Breast epithelium (tissue), 4 donors: ENCODE results near the gene CYP1B1. TPM values are rescaled to one million over a fixed set of nuclear protein-coding genes. Genes with fewer than 3 reads are reported as not detected.

Experiments used
- DNase-seq, 2 donors: peaks; one replicate each; pipeline ENCODE4 v3.0.0-alpha.2; 2019; ENCODE audit warnings: low spot score in 2 of 2
- H3K27ac ChIP-seq, 2 donors: fragments of 200-600 bp; sonication (generic) in 1 of 2; one replicate each; pipeline ENCODE4 v1.5.1; 2016 to 2019; ENCODE audit warnings: mild to moderate bottlenecking in 1 of 2
- H3K27me3 ChIP-seq, 2 donors: fragments of 200-600 bp; sonication (generic) in 1 of 2; one replicate each; pipeline versions ENCODE4 v1.5.1 to v1.6.0; 2017 to 2019; ENCODE audit warnings: control low read depth in 1 of 2, mild to moderate bottlenecking in 1 of 2
- H3K36me3 ChIP-seq: fragments of 200-600 bp; one replicate; pipeline ENCODE4 v1.5.1; 2019
- H3K4me1 ChIP-seq, 2 donors: fragments of 200-600 bp; sonication (generic); one replicate each; pipeline ENCODE4 v1.5.1; 2016 to 2019; ENCODE audit warnings: control low read depth in 1 of 2
- H3K4me3 ChIP-seq, 3 donors: fragments of 200-600 bp; sonication (generic); 1 replicate in 2 of 3; 2 replicates in 1 of 3; pipeline ENCODE4 v1.5.1; 2016 to 2019; ENCODE audit warnings: mild to moderate bottlenecking in 3 of 3, moderate library complexity in 2 of 3
- H3K9me3 ChIP-seq, 2 donors: fragments of 200-600 bp; sonication (generic) in 1 of 2; one replicate each; pipeline ENCODE4 v1.5.1; 2016 to 2019; ENCODE audit warnings: control low read depth in 1 of 2
- CTCF ChIP-seq, 3 donors: fragments of 450-650 bp; IDR thresholded peaks; one replicate each; pipeline ENCODE4 v1.5.1; 2016 to 2017; ENCODE audit warnings: antibody characterized with exemption in 3 of 3, mild to moderate bottlenecking in 3 of 3, moderate library complexity in 3 of 3
- POLR2A ChIP-seq: fragments of 450-650 bp; IDR thresholded peaks from one replicate; pipeline ENCODE4 v1.6.1; 2016; ENCODE audit warnings: antibody characterized with exemption, mild to moderate bottlenecking, moderate library complexity
- POLR2AphosphoS5 ChIP-seq, 3 donors: sonication (generic); formaldehyde crosslinking; IDR thresholded peaks; one replicate each; pipeline ENCODE4 v1.6.1; 2017; ENCODE audit warnings: antibody characterized with exemption in 3 of 3
- intact Hi-C: fragments of 100-400 bp; cut with DNase I; formaldehyde crosslinking; loops from one replicate; pipeline ENCODE4 v1.15.1; 2023; ENCODE audit warnings: low total_unique reads
- total RNA-seq, 3 donors: library from RNA; depleted of rRNA; stranded (reverse); fragments of >200 nt; gene quantifications; one replicate each; pipeline ENCODE4 v1.1.0, GENCODE V29; 2016

The CYP1B1 gene
- total RNA-seq, 3 donors from 2014 or later = 32.9 to 166 (median 39.0) TPM

- no peak for DNase-seq
- H3K27me3 ChIP-seq = no peaks in the 10 kb centered on the region
- peaks cover 12 to 18% of the 10 kb centered on the region in 2 donors for H3K4me1 ChIP-seq
- TF ChIP-seq CTCF (IDR thresholded peaks at IDR 0.05) = no peak
- TF ChIP-seq POLR2A = no peak
- TF ChIP-seq POLR2AphosphoS5 (IDR thresholded peaks at IDR 0.05) = no peak
- no peaks in the 10 kb centered on the region for H3K36me3 ChIP-seq
- H3K9me3 ChIP-seq = no peaks in the 10 kb centered on the region
- intact Hi-C loops = no loop called here
- peak overlapping the region; percentile 85 to 86 for H3K27ac ChIP-seq
- peak overlapping the region in 1 of 3 donors; percentile 46 for H3K4me3 ChIP-seq
Measured at GRCh38 chr2:38095079-38095995, 19.4 kb upstream of the CYP1B1 start.

- Histone ChIP-seq H3K4me1 (peaks cover 12 to 18% of the 10 kb centered on the region in 2 donors), H3K27me3 (no peaks in the 10 kb centered on the region), H3K4me3 (no peak overlapping the region), H3K27ac (peak overlapping the region in 1 of 2 donors; percentile 85), H3K36me3 (no peaks in the 10 kb centered on the region), H3K9me3 (no peaks in the 10 kb centered on the region)
- intact Hi-C loops = no loop called here
- no peak for DNase-seq
- TF ChIP-seq POLR2AphosphoS5 (IDR thresholded peaks at IDR 0.05) (no peak), CTCF (IDR thresholded peaks at IDR 0.05) (no peak), POLR2A (no peak)
Measured at GRCh38 chr2:38093527-38094165, 17.7 kb upstream of the CYP1B1 start.

- H3K27ac ChIP-seq = peak overlapping the region; percentile 33 to 85
- intact Hi-C loops = no loop called here
- no peak overlapping the region for H3K4me3 ChIP-seq
- H3K27me3 ChIP-seq = no peaks in the 10 kb centered on the region
- no peaks in the 10 kb centered on the region for H3K9me3 ChIP-seq
- DNase-seq = no peak
- TF ChIP-seq POLR2AphosphoS5 (IDR thresholded peaks at IDR 0.05) (peak in 1 of 3 donors; percentile 79), CTCF (IDR thresholded peaks at IDR 0.05) (no peak), POLR2A (no peak)
- H3K4me1 ChIP-seq = peaks cover 12 to 14% of the 10 kb centered on the region in 2 donors
- H3K36me3 ChIP-seq = no peaks in the 10 kb centered on the region
Measured at GRCh38 chr2:38092196-38092902, 16.4 kb upstream of the CYP1B1 start.

GRCh38 chr2:38091760-38092159, 15.8 kb upstream of the CYP1B1 start:
- TF ChIP-seq POLR2A = no peak
- TF ChIP-seq CTCF (IDR thresholded peaks at IDR 0.05) = no peak
- no peak for TF ChIP-seq POLR2AphosphoS5 (IDR thresholded peaks at IDR 0.05)
- intact Hi-C loops = no loop called here
- Histone ChIP-seq H3K36me3 (no peaks in the 10 kb centered on the region), H3K27ac (peak overlapping the region in 1 of 2 donors; percentile 85), H3K4me3 (no peak overlapping the region), H3K9me3 (no peaks in the 10 kb centered on the region), H3K4me1 (peaks cover 12% of the 10 kb centered on the region in 2 donors), H3K27me3 (no peaks in the 10 kb centered on the region)
- no peak for DNase-seq
